T-helper 17 cell (primary cell): Measurements from ENCODE around the gene EPS8L2. TPM values are rescaled to one million over a fixed set of nuclear protein-coding genes. Genes with fewer than 3 reads are reported as not detected.
"Not testable (repeated sequence)": the region's sequence is repeated elsewhere in the genome, so short reads cannot be mapped to it uniquely, and the experiment has no call there.

Experiments
- ATAC-seq: fragments of 150-1000 bp; cut with Tn5 transposase; 2 replicates; pipeline ENCODE4 v1.10.0; 2021; ENCODE audit warnings: mild to moderate bottlenecking, moderate library complexity
- DNase-seq, 3 donors: peaks; one replicate each; pipeline versions ENCODE4 v3.0.0 to v3.0.0-alpha.2; 2020 to 2021
- H3K9me3 ChIP-seq: one replicate; pipeline ENCODE4 v1.7.0; 2013; ENCODE audit warnings: low read length, mild to moderate bottlenecking; ENCODE audit not compliant: control insufficient read depth, poor library complexity, severe bottlenecking
- H3K27ac Mint-ChIP-seq: one replicate; pipeline ENCODE4 v1.8.0; 2022; ENCODE audit warnings: mild to moderate bottlenecking, moderate library complexity, mixed read lengths
- H3K27me3 Mint-ChIP-seq: one replicate; pipeline ENCODE4 v1.8.0; 2022; ENCODE audit warnings: mixed read lengths
- H3K36me3 Mint-ChIP-seq: one replicate; pipeline ENCODE4 v1.8.0; 2022; ENCODE audit warnings: low read depth, mixed read lengths
- H3K4me1 Mint-ChIP-seq: one replicate; pipeline ENCODE4 v1.8.0; 2022; ENCODE audit warnings: mild to moderate bottlenecking, mixed read lengths
- H3K4me3 Mint-ChIP-seq: one replicate; pipeline ENCODE4 v1.8.0; 2022; ENCODE audit warnings: mild to moderate bottlenecking, moderate library complexity, mixed read lengths
- total RNA-seq, 4 donors: library from RNA in 2 of 4; stranded (reverse) in 2 of 4; gene quantifications; one replicate each; pipeline ENCODE4 v1.2.3 and lab custom pipeline; 2022 to 2026

Gene EPS8L2
- total RNA-seq, 2 donors from 2014 or later, result 6.8 to 11.7 TPM

DNA sequence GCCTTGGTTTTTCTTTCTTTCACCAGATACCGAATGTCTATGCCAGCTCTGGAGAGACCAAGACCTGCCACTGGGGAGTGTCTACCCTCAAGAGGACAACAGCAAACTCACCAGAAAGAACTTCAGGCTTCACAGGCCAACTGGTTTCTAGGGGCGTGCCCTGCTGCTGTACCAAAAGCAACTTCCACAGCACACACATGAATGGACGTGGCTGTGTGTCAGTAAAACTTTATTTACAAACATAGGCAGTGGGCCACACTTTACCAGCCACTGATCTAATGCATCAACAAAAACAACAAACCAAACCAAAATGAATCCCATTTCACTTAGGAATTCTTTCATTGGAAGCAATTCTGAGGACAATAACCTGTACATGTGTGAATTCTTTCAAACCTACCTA is 27.7 kb upstream of the EPS8L2 start:
- Mint-ChIP-seq H3K4me3 (no peak overlapping the region), H3K27ac (no peak overlapping the region), H3K4me1 (peaks cover 2% of the 10 kb centered on the region), H3K27me3 (no peaks in the 10 kb centered on the region), H3K36me3 (peaks cover 10% of the 10 kb centered on the region)
- no peaks in the 10 kb centered on the region for H3K9me3 ChIP-seq
- DNase-seq, result no peak
- ATAC-seq, result no peak

DNA sequence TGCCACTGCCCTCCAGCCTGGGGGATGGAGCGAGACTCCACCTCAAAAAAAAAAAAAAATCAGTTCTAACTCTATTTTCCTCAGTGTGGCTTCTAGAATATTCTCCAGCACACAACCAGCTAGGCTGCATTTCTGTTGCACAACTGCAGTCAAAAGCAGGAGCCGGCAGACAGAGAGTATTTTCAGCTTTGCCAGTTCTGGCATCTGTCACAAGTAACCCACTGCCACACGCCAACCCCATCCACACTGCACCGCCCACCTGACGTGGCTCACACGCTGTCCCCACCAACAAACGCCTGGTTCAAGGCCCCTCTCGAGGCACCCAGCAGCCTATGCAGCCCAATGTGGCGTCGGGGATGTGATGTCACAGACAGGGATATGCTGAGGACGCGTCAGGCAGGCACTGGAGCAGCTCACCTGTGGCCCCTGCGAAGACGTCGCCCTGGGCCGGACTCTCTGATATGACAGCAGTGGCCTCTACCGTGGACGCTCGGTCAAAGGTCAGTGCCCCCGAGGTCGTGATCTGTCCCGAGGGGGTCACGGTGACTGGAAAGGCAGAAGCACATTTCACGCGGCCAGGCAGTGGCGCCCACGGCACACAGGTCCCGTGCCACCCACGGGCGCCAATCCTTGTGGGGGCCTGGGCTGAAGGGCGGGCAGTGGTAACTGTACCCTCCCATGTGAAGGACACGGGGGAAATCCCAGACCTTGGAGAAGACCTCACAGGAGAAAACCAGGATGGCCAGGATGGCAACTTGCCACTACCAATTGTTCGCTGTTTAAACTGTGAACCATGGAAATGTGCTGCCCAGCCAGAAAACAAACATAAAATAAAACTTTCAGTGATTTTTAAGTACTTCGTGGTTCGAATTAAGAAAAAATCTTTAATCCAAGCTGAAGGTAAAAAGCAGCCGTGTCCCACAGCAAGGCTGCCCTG is 26.5 kb upstream of the EPS8L2 start:
- H3K27ac Mint-ChIP-seq, result no peak overlapping the region
- ATAC-seq (no peak), DNase-seq (no peak)
- H3K9me3 ChIP-seq, result no peaks in the 10 kb centered on the region
- no peak overlapping the region for H3K4me3 Mint-ChIP-seq
- H3K36me3 Mint-ChIP-seq, result peaks cover 8% of the 10 kb centered on the region
- H3K4me1 Mint-ChIP-seq, result peaks cover 2% of the 10 kb centered on the region
- H3K27me3 Mint-ChIP-seq, result no peaks in the 10 kb centered on the region

GRCh38 chr11:680476-680875 is 25.6 kb upstream of the EPS8L2 start:
- no peaks in the 10 kb centered on the region for H3K27me3 Mint-ChIP-seq
- DNase-seq (no peak), ATAC-seq (no peak)
- H3K4me3 Mint-ChIP-seq, result no peak overlapping the region
- peak overlapping the region; percentile 63 for H3K27ac Mint-ChIP-seq
- H3K36me3 Mint-ChIP-seq, result peaks cover 8% of the 10 kb centered on the region
- peaks cover 2% of the 10 kb centered on the region for H3K4me1 Mint-ChIP-seq
- no peaks in the 10 kb centered on the region for H3K9me3 ChIP-seq

DNA sequence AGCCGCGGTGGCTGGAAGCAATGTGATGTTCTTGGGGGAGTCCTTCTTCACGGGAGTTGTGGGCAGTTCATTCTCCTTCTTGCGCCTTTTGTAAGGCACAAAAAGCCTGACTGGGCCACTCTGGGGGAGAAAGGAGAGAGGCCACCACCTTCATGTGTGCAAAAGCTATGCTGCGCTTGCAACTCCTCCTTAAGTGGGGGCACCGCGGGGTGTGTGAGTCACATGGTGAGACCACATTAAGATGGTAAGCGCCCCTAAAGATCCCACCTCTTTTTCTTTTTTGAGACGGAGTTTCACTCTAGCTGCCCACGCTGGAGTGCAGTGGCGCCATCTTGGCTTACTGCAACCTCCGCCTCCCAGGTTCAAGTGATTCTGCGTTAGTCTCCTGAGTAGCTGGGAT is 25.1 kb upstream of the EPS8L2 start:
- no peak for ATAC-seq
- no peak for DNase-seq

GRCh38 chr11:686451-687243 is 19.4 kb upstream of the EPS8L2 start:
- H3K4me3 Mint-ChIP-seq, result no peak overlapping the region
- peaks cover 6% of the 10 kb centered on the region for H3K4me1 Mint-ChIP-seq
- H3K27me3 Mint-ChIP-seq, result no peaks in the 10 kb centered on the region
- no peaks in the 10 kb centered on the region for H3K9me3 ChIP-seq
- ATAC-seq (no peak), DNase-seq (no peak)
- peak overlapping the region; percentile 61 for H3K27ac Mint-ChIP-seq
- peaks cover 10% of the 10 kb centered on the region for H3K36me3 Mint-ChIP-seq

More for the DNA sequence above, 25.1 kb upstream of the EPS8L2 start:
- Mint-ChIP-seq H3K4me1 (peaks cover 2% of the 10 kb centered on the region), H3K27ac (peak overlapping the region; percentile 63), H3K27me3 (no peaks in the 10 kb centered on the region), H3K36me3 (peaks cover 8% of the 10 kb centered on the region), H3K4me3 (no peak overlapping the region)
- no peaks in the 10 kb centered on the region for H3K9me3 ChIP-seq

GRCh38 chr11:687751-688150 is 18.3 kb upstream of the EPS8L2 start:
- H3K9me3 ChIP-seq, result no peaks in the 10 kb centered on the region
- H3K4me1 Mint-ChIP-seq, result peaks cover 16% of the 10 kb centered on the region
- H3K27me3 Mint-ChIP-seq, result no peaks in the 10 kb centered on the region
- peaks cover 8% of the 10 kb centered on the region for H3K36me3 Mint-ChIP-seq
- no peak overlapping the region for H3K27ac Mint-ChIP-seq
- DNase-seq (no peak), ATAC-seq (no peak)
- no peak overlapping the region for H3K4me3 Mint-ChIP-seq

GRCh38 chr11:688681-689080 is 17.4 kb upstream of the EPS8L2 start:
- no peak for ATAC-seq
- no peak overlapping the region for H3K27ac Mint-ChIP-seq
- DNase-seq, result no peak

DNA sequence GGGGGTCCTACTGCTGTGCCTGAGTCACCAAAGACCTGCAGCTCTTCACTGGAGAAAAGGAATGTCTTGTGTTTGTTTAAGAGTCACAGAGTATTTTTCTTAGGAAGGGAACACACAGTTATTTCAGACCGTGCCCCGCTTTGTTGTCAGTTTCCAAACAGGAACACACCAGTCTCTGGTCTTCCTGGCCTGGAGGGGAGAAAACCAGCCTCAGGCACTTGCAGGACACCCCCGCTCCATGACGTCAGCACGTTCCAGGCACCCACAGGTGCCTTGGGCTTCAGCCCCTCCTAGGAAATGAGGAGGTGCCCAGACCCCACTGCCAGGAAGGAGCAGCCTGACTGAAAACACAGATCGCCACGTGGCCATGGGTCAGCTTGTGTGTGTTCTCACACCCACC is 16.4 kb upstream of the EPS8L2 start:
- Mint-ChIP-seq H3K27me3 (no peaks in the 10 kb centered on the region), H3K4me3 (no peak overlapping the region), H3K36me3 (peaks cover 4% of the 10 kb centered on the region), H3K27ac (no peak overlapping the region), H3K4me1 (peaks cover 26% of the 10 kb centered on the region)
- H3K9me3 ChIP-seq, result no peaks in the 10 kb centered on the region
- no peak for ATAC-seq
- no peak for DNase-seq

More at GRCh38 chr11:688681-689080, 17.4 kb upstream of the EPS8L2 start:
- H3K36me3 Mint-ChIP-seq, result peaks cover 7% of the 10 kb centered on the region
- H3K9me3 ChIP-seq, result no peaks in the 10 kb centered on the region
- peaks cover 25% of the 10 kb centered on the region for H3K4me1 Mint-ChIP-seq
- no peaks in the 10 kb centered on the region for H3K27me3 Mint-ChIP-seq
- H3K4me3 Mint-ChIP-seq, result no peak overlapping the region

DNA sequence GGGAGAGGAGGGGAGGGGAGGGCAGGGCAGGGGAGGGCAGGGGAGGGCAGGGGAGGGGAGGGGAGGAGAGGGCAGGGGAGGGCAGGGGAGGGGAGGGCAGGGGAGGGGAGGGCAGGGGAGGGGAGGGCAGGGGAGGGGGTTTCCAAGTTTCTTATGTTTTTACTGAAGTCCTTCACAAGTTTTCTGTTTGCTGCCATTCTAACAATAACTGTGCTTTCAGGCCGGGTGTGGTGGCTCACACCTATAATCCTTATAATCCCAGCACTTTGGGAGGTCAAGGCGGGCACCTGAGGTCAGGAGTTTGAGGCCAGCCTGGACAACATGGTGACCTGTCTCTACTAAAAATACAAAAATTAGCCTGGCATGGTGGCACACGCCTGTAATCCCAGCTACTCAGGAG is 15.8 kb upstream of the EPS8L2 start:
- ATAC-seq, H3K27me3 Mint-ChIP-seq, H3K9me3 ChIP-seq, H3K36me3 Mint-ChIP-seq, DNase-seq: not testable (repeated sequence)
- Mint-ChIP-seq H3K4me3 (peak overlapping the region; percentile 63), H3K27ac (peak overlapping the region; percentile 97), H3K4me1 (peaks cover 26% of the 10 kb centered on the region)

- DNase-seq (no peak), ATAC-seq (no peak)
- Mint-ChIP-seq H3K4me1 (peaks cover 26% of the 10 kb centered on the region), H3K27ac (peak overlapping the region; percentile 97), H3K27me3 (no peaks in the 10 kb centered on the region), H3K36me3 (peaks cover 4% of the 10 kb centered on the region), H3K4me3 (peak overlapping the region; percentile 63)
- no peaks in the 10 kb centered on the region for H3K9me3 ChIP-seq
Observed at GRCh38 chr11:690738-691633, 15.0 kb upstream of the EPS8L2 start.

GRCh38 chr11:691710-692590 is 14.1 kb upstream of the EPS8L2 start:
- Mint-ChIP-seq H3K27me3 (no peaks in the 10 kb centered on the region), H3K36me3 (peaks cover 4% of the 10 kb centered on the region), H3K4me1 (peaks cover 31% of the 10 kb centered on the region), H3K4me3 (peak overlapping the region; percentile 85), H3K27ac (peak overlapping the region; percentile 97)
- no peaks in the 10 kb centered on the region for H3K9me3 ChIP-seq
- DNase-seq (no peak), ATAC-seq (no peak)

GRCh38 chr11:692824-693414 is 13.1 kb upstream of the EPS8L2 start:
- Mint-ChIP-seq H3K27ac (peak overlapping the region; percentile 97), H3K4me1 (peaks cover 35% of the 10 kb centered on the region), H3K4me3 (peak overlapping the region; percentile 85), H3K27me3 (no peaks in the 10 kb centered on the region), H3K36me3 (no peaks in the 10 kb centered on the region)
- peak in 2 of 3 donors; percentile 57 to 60 for DNase-seq
- ATAC-seq, result peak; percentile 9
- H3K9me3 ChIP-seq, result no peaks in the 10 kb centered on the region
